HepG2 (cell line): ENCODE results near the gene SULT2A1. TPM values are rescaled to one million over a fixed set of nuclear protein-coding genes. Genes with fewer than 3 reads are reported as not detected.

ENCODE experiments used
- ATF7 ChIP-seq, 2 experiments: fragments of 450-650 bp in 1 of 2; sonication (generic) in 1 of 2; formaldehyde crosslinking in 1 of 2; IDR thresholded peaks; 2 replicates each; pipeline versions ENCODE4 v1.4.0 to v1.6.1; 2016 to 2020; ENCODE audit warnings: antibody characterized with exemption in 1 of 2, mild to moderate bottlenecking in 1 of 2, missing genetic modification reagents in 1 of 2
- BCLAF1 ChIP-seq: fragments of 450-650 bp; IDR thresholded peaks from 2 replicates; pipeline ENCODE4 v1.6.1; 2017; ENCODE audit warnings: mild to moderate bottlenecking
- HOMEZ ChIP-seq: IDR thresholded peaks from 2 replicates; pipeline ENCODE4 v1.6.1; 2016; ENCODE audit warnings: low read depth
- IRF9 ChIP-seq: sonication (generic); formaldehyde crosslinking; IDR thresholded peaks from 2 replicates; pipeline ENCODE4 v1.8.0; 2022; ENCODE audit warnings: missing genetic modification reagents, mild to moderate bottlenecking, borderline replicate concordance
- MAFF ChIP-seq: IDR thresholded peaks from 2 replicates; pipeline ENCODE4 v1.6.1; 2011; ENCODE audit warnings: low read depth, low read length, improper control_type of control experiment
- MYPOP ChIP-seq: sonication (generic); formaldehyde crosslinking; IDR thresholded peaks from 2 replicates; pipeline ENCODE4 v1.8.1; 2023; ENCODE audit warnings: mild to moderate bottlenecking, moderate library complexity, missing genetic modification reagents
- PLSCR1 ChIP-seq: sonication (generic); formaldehyde crosslinking; IDR thresholded peaks from 2 replicates; pipeline ENCODE4 v1.5.0; 2020; ENCODE audit warnings: missing genetic modification reagents, mild to moderate bottlenecking, borderline replicate concordance
- SNAPC2 ChIP-seq: sonication (generic); formaldehyde crosslinking; IDR thresholded peaks from 2 replicates; pipeline ENCODE4 v1.8.1; 2022; ENCODE audit warnings: mild to moderate bottlenecking, missing genetic modification reagents
- SUZ12 ChIP-seq: fragments of 150-350 bp; IDR thresholded peaks from 2 replicates; pipeline ENCODE4 v1.6.1; 2014; ENCODE audit warnings: low read depth, low read length
- THAP11 ChIP-seq: IDR thresholded peaks from 2 replicates; pipeline ENCODE4 v1.6.1; 2016; ENCODE audit warnings: missing biosample characterization, missing genetic modification reagents
- ZFX ChIP-seq: sonication (generic); formaldehyde crosslinking; IDR thresholded peaks from 2 replicates; pipeline ENCODE4 v1.4.0; 2020; ENCODE audit warnings: mild to moderate bottlenecking, low read depth, missing genetic modification reagents, moderate library complexity
- ZMYM4 ChIP-seq: sonication (generic); formaldehyde crosslinking; IDR thresholded peaks from 2 replicates; pipeline ENCODE4 v1.8.1; 2023; ENCODE audit warnings: mild to moderate bottlenecking, missing genetic modification reagents
- ZNF207 ChIP-seq: fragments of 450-650 bp; IDR thresholded peaks from 2 replicates; pipeline ENCODE4 v1.6.1; 2016; ENCODE audit warnings: antibody characterized with exemption, borderline replicate concordance
- ZNF609 ChIP-seq: sonication (generic); formaldehyde crosslinking; IDR thresholded peaks from 2 replicates; pipeline ENCODE4 v1.4.0; 2020; ENCODE audit warnings: mild to moderate bottlenecking, missing genetic modification reagents, borderline replicate concordance
- ZNF674 ChIP-seq: sonication (generic); formaldehyde crosslinking; IDR thresholded peaks from 2 replicates; pipeline ENCODE4 v1.5.0; 2020; ENCODE audit warnings: low read depth, mild to moderate bottlenecking, missing genetic modification reagents
- ZNF816 ChIP-seq: sonication (generic); formaldehyde crosslinking; IDR thresholded peaks from 2 replicates; pipeline ENCODE4 v1.8.0; 2022; ENCODE audit warnings: missing genetic modification reagents, mild to moderate bottlenecking, borderline replicate concordance
- polyA plus RNA-seq, 8 experiments: library from polyadenylated mRNA; depleted of rRNA in 3 of 8; stranded (reverse) in 7 of 8; unstranded in 1 of 8; fragments of >200 nt; fragmentation: Illumina TruSeq in 4 of 8; extraction: Trizol in 4 of 8; gene quantifications; 2 replicates each; pipeline versions ENCODE4 v1.2.1 to v1.2.3, GENCODE V29; 2011 to 2016; ENCODE audit warnings: low read depth in 4 of 8, missing spikeins in 1 of 8, mixed read lengths in 1 of 8; ENCODE audit not compliant: insufficient read depth in 1 of 8
- total RNA-seq, 5 experiments: library from RNA; depleted of rRNA; stranded (reverse); fragments of >200 nt; fragmentation: Illumina TruSeq; extraction: Trizol; gene quantifications; 2 replicates each; pipeline ENCODE4 v1.2.3, GENCODE V29; 2016; ENCODE audit warnings: low read depth in 1 of 5

Gene SULT2A1
- total and polyA plus RNA-seq, 2 of the 13 experiments (the other 11 are each of a cell fraction or from before 2014, with no cell fraction given): 137 to 193 TPM

GRCh38 chr19:47891923-47892666, 6.0 kb upstream of the SULT2A1 start (continued):
- no peak for TF ChIP-seq ZNF816 (CRISPR knock-in tag)
- TF ChIP-seq ZNF674 (CRISPR knock-in tag): no peak
- TF ChIP-seq ZNF609 (CRISPR knock-in tag): 0 out of 2 replicates have a peak, but pooled peaks have one; percentile 11
- TF ChIP-seq ATF7 (IDR thresholded peaks at IDR 0.05): no peak
- TF ChIP-seq ATF7 (CRISPR knock-in tag; IDR thresholded peaks at IDR 0.05): no peak
- no peak for TF ChIP-seq SUZ12
- TF ChIP-seq ZFX: peak; percentile 80
- peak; percentile 46; the same call in 1 of the 2 replicates for TF ChIP-seq HOMEZ (CRISPR knock-in tag)
- TF ChIP-seq THAP11 (CRISPR knock-in tag): peak; percentile 44
- TF ChIP-seq BCLAF1: no peak
- TF ChIP-seq ZNF207: no peak
- TF ChIP-seq IRF9 (CRISPR knock-in tag): no peak
- TF ChIP-seq PLSCR1 (CRISPR knock-in tag): no peak
- no peak for TF ChIP-seq MYPOP
- TF ChIP-seq MAFF: peak; percentile 99
- TF ChIP-seq SNAPC2: peak; percentile 80
- peak; percentile 89 for TF ChIP-seq ZMYM4 (CRISPR knock-in tag)
